MM.1S (cell line): ENCODE measurements around the gene BICC1.

Experiments used
- DNase-seq: peaks from one replicate; pipeline ENCODE4 v3.0.0-alpha.2; 2015
- H2AFZ ChIP-seq: fragments of 300-600 bp; sonication (generic); 2 replicates; pipeline ENCODE4 v1.6.0; 2016; ENCODE audit warnings: antibody characterized with exemption, low read length
- H3F3A ChIP-seq: fragments of 300-600 bp; sonication (generic); 2 replicates; pipeline ENCODE4 v1.6.1; 2016; ENCODE audit warnings: mild to moderate bottlenecking, antibody characterized with exemption, low read length, moderate library complexity, mixed read lengths; ENCODE audit not compliant: insufficient read depth
- H3K27ac ChIP-seq: fragments of 300-600 bp; sonication (generic); 2 replicates; pipeline ENCODE4 v1.5.1; 2016; ENCODE audit warnings: mild to moderate bottlenecking, low read length
- H3K27me3 ChIP-seq: fragments of 300-600 bp; sonication (generic); replicated peaks from 2 replicates; pipeline ENCODE4 v1.6.0; 2016; ENCODE audit warnings: low read length; ENCODE audit not compliant: insufficient read depth
- H3K36me3 ChIP-seq: fragments of 300-600 bp; sonication (generic); replicated peaks from 2 replicates; pipeline ENCODE4 v1.6.1; 2016; ENCODE audit warnings: mild to moderate bottlenecking, low read length, mixed read lengths; ENCODE audit not compliant: insufficient read depth
- H3K4me1 ChIP-seq: fragments of 300-600 bp; sonication (generic); 2 replicates; pipeline ENCODE4 v1.6.1; 2016; ENCODE audit warnings: low read length, mixed read lengths
- H3K4me2 ChIP-seq: fragments of 300-600 bp; sonication (generic); 2 replicates; pipeline ENCODE4 v1.6.0; 2016; ENCODE audit warnings: low read depth, low read length
- H3K4me3 ChIP-seq: fragments of 300-600 bp; sonication (generic); 2 replicates; pipeline ENCODE4 v1.5.1; 2016; ENCODE audit warnings: low read length, mixed read lengths
- H3K79me2 ChIP-seq: fragments of 300-600 bp; sonication (generic); 2 replicates; pipeline ENCODE4 v1.6.1; 2016; ENCODE audit warnings: mixed run types, low read length, mixed read lengths
- H3K9ac ChIP-seq: fragments of 300-600 bp; sonication (generic); 2 replicates; pipeline ENCODE4 v1.6.1; 2016; ENCODE audit warnings: low read length, mixed read lengths
- H3K9me2 ChIP-seq: fragments of 300-600 bp; sonication (generic); replicated peaks from 2 replicates; pipeline ENCODE4 v1.6.1; 2016; ENCODE audit warnings: mild to moderate bottlenecking, low read length, mixed read lengths; ENCODE audit not compliant: insufficient read depth
- H3K9me3 ChIP-seq: fragments of 300-600 bp; sonication (generic); replicated peaks from 2 replicates; pipeline ENCODE4 v1.6.1; 2016; ENCODE audit warnings: mild to moderate bottlenecking, low read length, mixed read lengths; ENCODE audit not compliant: insufficient read depth
- H4K20me1 ChIP-seq: fragments of 300-600 bp; sonication (generic); 2 replicates; pipeline ENCODE4 v1.6.1; 2016; ENCODE audit warnings: mild to moderate bottlenecking, low read length, moderate library complexity, mixed read lengths; ENCODE audit not compliant: insufficient read depth
- CTCF ChIP-seq: fragments of 300-600 bp; sonication (generic); IDR thresholded peaks from 2 replicates; pipeline ENCODE4 v1.5.1; 2016; ENCODE audit warnings: antibody characterized with exemption, low read length, mixed read lengths
- EZH2 ChIP-seq: fragments of 300-600 bp; sonication (generic); optimal IDR thresholded peaks from 2 replicates; pipeline ENCODE3; 2017; ENCODE audit warnings: low read depth, mild to moderate bottlenecking, antibody characterized with exemption, low read length, mixed read lengths
- EZH2phosphoT487 ChIP-seq: fragments of 300-600 bp; sonication (generic); IDR thresholded peaks from 2 replicates; pipeline ENCODE4 v1.6.1; 2018; ENCODE audit warnings: antibody characterized with exemption, low read length

Gene BICC1

GRCh38 chr10:58621379-58622077 lies 108.9 kb downstream of the BICC1 start:
- H3K27me3 ChIP-seq = no peaks in the 10 kb centered on the region
- no peak overlapping the region for H2AFZ ChIP-seq
- H3K4me3 ChIP-seq = no peak overlapping the region
- no peak for DNase-seq
- no peaks in the 10 kb centered on the region for H3K36me3 ChIP-seq
- no peak overlapping the region for H3K9ac ChIP-seq
- H3K79me2 ChIP-seq = no peaks in the 10 kb centered on the region
- H3K27ac ChIP-seq = no peak overlapping the region
- H3F3A ChIP-seq = no peaks in the 10 kb centered on the region
- TF ChIP-seq CTCF = no peak
- TF ChIP-seq EZH2 = no peak
- TF ChIP-seq EZH2phosphoT487 = no peak
- no peaks in the 10 kb centered on the region for H3K4me1 ChIP-seq
- H3K9me3 ChIP-seq = no peaks in the 10 kb centered on the region
- H4K20me1 ChIP-seq = no peaks in the 10 kb centered on the region
- no peak overlapping the region for H3K4me2 ChIP-seq
- no peaks in the 10 kb centered on the region for H3K9me2 ChIP-seq

- Histone ChIP-seq H3K4me3 (no peak overlapping the region), H3K27ac (no peak overlapping the region), H3K9me3 (no peaks in the 10 kb centered on the region)
These were observed 109.6 kb downstream of the BICC1 start for GRCh38 chr10:58622246-58622645.

GRCh38 chr10:58625070-58625469 lies 112.4 kb downstream of the BICC1 start:
- TF ChIP-seq EZH2phosphoT487 (no peak), CTCF (no peak), EZH2 (no peak)
- Histone ChIP-seq H3F3A (no peaks in the 10 kb centered on the region), H3K9me2 (no peaks in the 10 kb centered on the region), H3K9ac (no peak overlapping the region), H3K9me3 (no peaks in the 10 kb centered on the region), H3K4me3 (no peak overlapping the region), H4K20me1 (no peaks in the 10 kb centered on the region), H3K27ac (no peak overlapping the region), H2AFZ (no peak overlapping the region), H3K4me2 (no peak overlapping the region), H3K27me3 (no peaks in the 10 kb centered on the region), H3K79me2 (no peaks in the 10 kb centered on the region), H3K4me1 (no peaks in the 10 kb centered on the region), H3K36me3 (no peaks in the 10 kb centered on the region)
- no peak for DNase-seq

More at GRCh38 chr10:58622246-58622645, 109.6 kb downstream of the BICC1 start:
- H4K20me1 ChIP-seq = no peaks in the 10 kb centered on the region
- DNase-seq = no peak
- TF ChIP-seq EZH2phosphoT487 = no peak
- no peak for TF ChIP-seq EZH2
- no peak for TF ChIP-seq CTCF
- no peaks in the 10 kb centered on the region for H3F3A ChIP-seq
- H2AFZ ChIP-seq = no peak overlapping the region
- no peaks in the 10 kb centered on the region for H3K79me2 ChIP-seq
- H3K4me1 ChIP-seq = no peaks in the 10 kb centered on the region
- no peaks in the 10 kb centered on the region for H3K36me3 ChIP-seq
- no peak overlapping the region for H3K4me2 ChIP-seq
- no peaks in the 10 kb centered on the region for H3K9me2 ChIP-seq
- H3K27me3 ChIP-seq = no peaks in the 10 kb centered on the region
- no peak overlapping the region for H3K9ac ChIP-seq
